ENCODE measurements around the gene USB1. TPM values are rescaled to one million over a fixed set of nuclear protein-coding genes. Genes with fewer than 3 reads are reported as not detected.

USB1 gene
- total and polyA plus RNA-seq, 2 experiments from 2014 or later = 79.6 to 118 TPM

DNA sequence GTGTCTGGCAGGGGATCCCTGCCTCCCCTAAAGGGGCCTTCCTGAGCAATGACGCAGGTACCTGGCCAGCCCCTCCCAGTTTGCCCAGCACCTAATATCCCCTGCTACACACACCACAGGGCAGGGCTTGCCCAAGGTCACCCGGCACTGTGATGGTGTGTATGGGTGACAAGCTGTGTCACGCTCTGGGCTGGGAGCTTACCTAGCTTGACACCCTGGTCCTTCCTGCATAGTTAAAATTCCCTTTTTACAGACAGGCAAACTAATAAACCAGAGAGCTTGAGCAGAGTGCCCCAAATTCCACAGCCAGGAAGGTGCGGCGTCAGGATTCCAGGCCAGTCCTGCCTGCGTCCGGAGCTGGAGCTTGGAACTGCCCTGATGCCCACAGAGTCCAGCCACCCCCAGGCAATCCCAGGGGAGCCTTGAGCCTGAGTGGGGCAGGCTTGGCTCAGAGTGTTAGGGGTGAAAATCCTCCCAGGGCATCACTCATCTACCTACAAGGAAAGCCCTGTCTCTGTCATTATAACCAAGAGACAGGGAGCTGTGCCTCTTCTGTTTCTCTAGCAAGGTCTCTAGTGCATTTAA is 42.5 kb downstream of the USB1 start:
- peaks cover 15% of the 10 kb centered on the region for H3K4me1 ChIP-seq (ENCODE audit: insufficient read depth)
- no peak overlapping the region for H2AFZ ChIP-seq
- H3F3A ChIP-seq (replicated peaks; ENCODE audit: low read depth) = 0 out of 2 replicates have a peak, but pooled peaks cover 2% of the 10 kb centered on the region
- H3K27me3 ChIP-seq (ENCODE audit: insufficient read depth) = no peaks in the 10 kb centered on the region
- Mint-ChIP-seq H3K4me1 (peaks cover 10% of the 10 kb centered on the region), H3K27me3 (ENCODE audit: insufficient read depth, low read depth, poor library complexity) (peaks cover 10% of the 10 kb centered on the region), H3K9me3 (no peaks in the 10 kb centered on the region; the same call in 2 of the 3 replicates), H3K36me3 (ENCODE audit: low read depth) (peaks cover 33% of the 10 kb centered on the region), H3K4me3 (no peak overlapping the region), H3K27ac (no peak overlapping the region)
- H3K36me3 ChIP-seq (ENCODE audit: insufficient read depth) = no peaks in the 10 kb centered on the region; the same call in 1 of the 2 replicates
- ATAC-seq (no peak), DNase-seq (ENCODE audit: low spot score) (no peak)
- no peak overlapping the region for H3K4me3 ChIP-seq
- H4K20me1 ChIP-seq (replicated peaks; ENCODE audit: insufficient read depth) = no peaks in the 10 kb centered on the region; the same call in 1 of the 2 replicates
- no peak for TF ChIP-seq STAT1 (IDR thresholded peaks at IDR 0.05; ENCODE audit: unreplicated experiment)
- H3K4me2 ChIP-seq = no peak overlapping the region
- H3K79me2 ChIP-seq (replicated peaks; ENCODE audit: insufficient read depth) = no peaks in the 10 kb centered on the region
- H3K27ac ChIP-seq (ENCODE audit: low read depth) = no peak overlapping the region
- H3K9me2 ChIP-seq (ENCODE audit: insufficient read depth) = no peaks in the 10 kb centered on the region

- Histone ChIP-seq H3K36me3 (ENCODE audit: insufficient read depth) (no peaks in the 10 kb centered on the region; the same call in 1 of the 2 replicates), H3K79me2 (replicated peaks; ENCODE audit: insufficient read depth) (no peaks in the 10 kb centered on the region), H3K27ac (ENCODE audit: low read depth) (no peak overlapping the region), H2AFZ (no peak overlapping the region), H3K27me3 (ENCODE audit: insufficient read depth) (no peaks in the 10 kb centered on the region), H3K9me2 (ENCODE audit: insufficient read depth) (no peaks in the 10 kb centered on the region), H4K20me1 (replicated peaks; ENCODE audit: insufficient read depth) (no peaks in the 10 kb centered on the region; the same call in 1 of the 2 replicates), H3K4me2 (no peak overlapping the region), H3K4me3 (no peak overlapping the region), H3K4me1 (ENCODE audit: insufficient read depth) (peaks cover 15% of the 10 kb centered on the region), H3F3A (replicated peaks; ENCODE audit: low read depth) (0 out of 2 replicates have a peak, but pooled peaks cover 2% of the 10 kb centered on the region)
- ATAC-seq (no peak), DNase-seq (ENCODE audit: low spot score) (no peak)
- H3K27me3 Mint-ChIP-seq (ENCODE audit: insufficient read depth, low read depth, poor library complexity) = peaks cover 14% of the 10 kb centered on the region
- H3K9me3 Mint-ChIP-seq = no peaks in the 10 kb centered on the region; the same call in 2 of the 3 replicates
- peaks cover 26% of the 10 kb centered on the region for H3K36me3 Mint-ChIP-seq (ENCODE audit: low read depth)
- peaks cover 14% of the 10 kb centered on the region for H3K4me1 Mint-ChIP-seq
- no peak overlapping the region for H3K27ac Mint-ChIP-seq
- TF ChIP-seq POLR2AphosphoS5 (IDR thresholded peaks at IDR 0.05; ENCODE audit: low read depth) (no peak), CREB1 (CRISPR knock-in tag; IDR thresholded peaks at IDR 0.05; ENCODE audit: low read depth) (no peak), EZH2phosphoT487 (IDR thresholded peaks at IDR 0.05; ENCODE audit: unreplicated experiment) (no peak)
- TF ChIP-seq, protein P1, sequence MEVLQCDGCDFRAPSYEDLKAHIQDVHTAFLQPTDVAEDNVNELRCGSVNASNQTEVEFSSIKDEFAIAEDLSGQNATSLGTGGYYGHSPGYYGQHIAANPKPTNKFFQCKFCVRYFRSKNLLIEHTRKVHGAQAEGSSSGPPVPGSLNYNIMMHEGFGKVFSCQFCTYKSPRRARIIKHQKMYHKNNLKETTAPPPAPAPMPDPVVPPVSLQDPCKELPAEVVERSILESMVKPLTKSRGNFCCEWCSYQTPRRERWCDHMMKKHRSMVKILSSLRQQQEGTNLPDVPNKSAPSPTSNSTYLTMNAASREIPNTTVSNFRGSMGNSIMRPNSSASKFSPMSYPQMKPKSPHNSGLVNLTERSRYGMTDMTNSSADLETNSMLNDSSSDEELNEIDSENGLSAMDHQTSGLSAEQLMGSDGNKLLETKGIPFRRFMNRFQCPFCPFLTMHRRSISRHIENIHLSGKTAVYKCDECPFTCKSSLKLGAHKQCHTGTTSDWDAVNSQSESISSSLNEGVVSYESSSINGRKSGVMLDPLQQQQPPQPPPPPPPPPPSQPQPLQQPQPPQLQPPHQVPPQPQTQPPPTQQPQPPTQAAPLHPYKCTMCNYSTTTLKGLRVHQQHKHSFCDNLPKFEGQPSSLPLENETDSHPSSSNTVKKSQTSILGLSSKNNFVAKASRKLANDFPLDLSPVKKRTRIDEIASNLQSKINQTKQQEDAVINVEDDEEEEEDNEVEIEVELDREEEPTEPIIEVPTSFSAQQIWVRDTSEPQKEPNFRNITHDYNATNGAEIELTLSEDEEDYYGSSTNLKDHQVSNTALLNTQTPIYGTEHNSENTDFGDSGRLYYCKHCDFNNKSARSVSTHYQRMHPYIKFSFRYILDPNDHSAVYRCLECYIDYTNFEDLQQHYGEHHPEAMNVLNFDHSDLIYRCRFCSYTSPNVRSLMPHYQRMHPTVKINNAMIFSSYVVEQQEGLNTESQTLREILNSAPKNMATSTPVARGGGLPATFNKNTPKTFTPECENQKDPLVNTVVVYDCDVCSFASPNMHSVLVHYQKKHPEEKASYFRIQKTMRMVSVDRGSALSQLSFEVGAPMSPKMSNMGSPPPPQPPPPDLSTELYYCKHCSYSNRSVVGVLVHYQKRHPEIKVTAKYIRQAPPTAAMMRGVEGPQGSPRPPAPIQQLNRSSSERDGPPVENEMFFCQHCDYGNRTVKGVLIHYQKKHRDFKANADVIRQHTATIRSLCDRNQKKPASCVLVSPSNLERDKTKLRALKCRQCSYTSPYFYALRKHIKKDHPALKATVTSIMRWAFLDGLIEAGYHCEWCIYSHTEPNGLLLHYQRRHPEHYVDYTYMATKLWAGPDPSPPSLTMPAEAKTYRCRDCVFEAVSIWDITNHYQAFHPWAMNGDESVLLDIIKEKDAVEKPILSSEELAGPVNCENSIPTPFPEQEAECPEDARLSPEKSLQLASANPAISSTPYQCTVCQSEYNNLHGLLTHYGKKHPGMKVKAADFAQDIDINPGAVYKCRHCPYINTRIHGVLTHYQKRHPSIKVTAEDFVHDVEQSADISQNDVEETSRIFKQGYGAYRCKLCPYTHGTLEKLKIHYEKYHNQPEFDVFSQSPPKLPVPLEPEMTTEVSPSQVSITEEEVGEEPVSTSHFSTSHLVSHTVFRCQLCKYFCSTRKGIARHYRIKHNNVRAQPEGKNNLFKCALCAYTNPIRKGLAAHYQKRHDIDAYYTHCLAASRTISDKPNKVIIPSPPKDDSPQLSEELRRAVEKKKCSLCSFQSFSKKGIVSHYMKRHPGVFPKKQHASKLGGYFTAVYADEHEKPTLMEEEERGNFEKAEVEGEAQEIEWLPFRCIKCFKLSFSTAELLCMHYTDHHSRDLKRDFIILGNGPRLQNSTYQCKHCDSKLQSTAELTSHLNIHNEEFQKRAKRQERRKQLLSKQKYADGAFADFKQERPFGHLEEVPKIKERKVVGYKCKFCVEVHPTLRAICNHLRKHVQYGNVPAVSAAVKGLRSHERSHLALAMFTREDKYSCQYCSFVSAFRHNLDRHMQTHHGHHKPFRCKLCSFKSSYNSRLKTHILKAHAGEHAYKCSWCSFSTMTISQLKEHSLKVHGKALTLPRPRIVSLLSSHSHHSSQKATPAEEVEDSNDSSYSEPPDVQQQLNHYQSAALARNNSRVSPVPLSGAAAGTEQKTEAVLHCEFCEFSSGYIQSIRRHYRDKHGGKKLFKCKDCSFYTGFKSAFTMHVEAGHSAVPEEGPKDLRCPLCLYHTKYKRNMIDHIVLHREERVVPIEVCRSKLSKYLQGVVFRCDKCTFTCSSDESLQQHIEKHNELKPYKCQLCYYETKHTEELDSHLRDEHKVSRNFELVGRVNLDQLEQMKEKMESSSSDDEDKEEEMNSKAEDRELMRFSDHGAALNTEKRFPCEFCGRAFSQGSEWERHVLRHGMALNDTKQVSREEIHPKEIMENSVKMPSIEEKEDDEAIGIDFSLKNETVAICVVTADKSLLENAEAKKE (CRISPR knock-in tag; IDR thresholded peaks at IDR 0.05) = no peak
- TF ChIP-seq, protein P2, sequence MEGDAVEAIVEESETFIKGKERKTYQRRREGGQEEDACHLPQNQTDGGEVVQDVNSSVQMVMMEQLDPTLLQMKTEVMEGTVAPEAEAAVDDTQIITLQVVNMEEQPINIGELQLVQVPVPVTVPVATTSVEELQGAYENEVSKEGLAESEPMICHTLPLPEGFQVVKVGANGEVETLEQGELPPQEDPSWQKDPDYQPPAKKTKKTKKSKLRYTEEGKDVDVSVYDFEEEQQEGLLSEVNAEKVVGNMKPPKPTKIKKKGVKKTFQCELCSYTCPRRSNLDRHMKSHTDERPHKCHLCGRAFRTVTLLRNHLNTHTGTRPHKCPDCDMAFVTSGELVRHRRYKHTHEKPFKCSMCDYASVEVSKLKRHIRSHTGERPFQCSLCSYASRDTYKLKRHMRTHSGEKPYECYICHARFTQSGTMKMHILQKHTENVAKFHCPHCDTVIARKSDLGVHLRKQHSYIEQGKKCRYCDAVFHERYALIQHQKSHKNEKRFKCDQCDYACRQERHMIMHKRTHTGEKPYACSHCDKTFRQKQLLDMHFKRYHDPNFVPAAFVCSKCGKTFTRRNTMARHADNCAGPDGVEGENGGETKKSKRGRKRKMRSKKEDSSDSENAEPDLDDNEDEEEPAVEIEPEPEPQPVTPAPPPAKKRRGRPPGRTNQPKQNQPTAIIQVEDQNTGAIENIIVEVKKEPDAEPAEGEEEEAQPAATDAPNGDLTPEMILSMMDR (conservative IDR thresholded peaks at IDR 0.05; ENCODE audit: low read depth in 2 of 2) = no peak
- H3K4me3 Mint-ChIP-seq = no peak overlapping the region
These were observed 43.2 kb downstream of the USB1 start for GRCh38 chr16:58044266-58045019.

Data from GM23338 (cell line).